ENCODE results near the gene BANF2.
"Not testable (repeated sequence)": the region's sequence is repeated elsewhere in the genome, so short reads cannot be mapped to it uniquely, and the experiment has no call there.

The BANF2 gene

GRCh38 chr20:17699931-17700351 lies at the start of gene BANF2:
Gene BANF2, plus strand, starts transcription at chr20:17699966. Its CDS starts 25,060 bp downstream, at chr20:17725026.
- DNase-seq: no peak

- no peak for DNase-seq
Observed at GRCh38 chr20:17650301-17651128, 49.3 kb upstream of the BANF2 start.

GRCh38 chr20:17651129-17651759 lies 48.5 kb upstream of the BANF2 start:
- DNase-seq: no peak

- DNase-seq: no peak
Observed at GRCh38 chr20:17651760-17652388, 47.9 kb upstream of the BANF2 start.

GRCh38 chr20:17652411-17652810 lies 47.4 kb upstream of the BANF2 start:
- no peak for DNase-seq

- DNase-seq: no peak
Observed at GRCh38 chr20:17653835-17654648, 45.7 kb upstream of the BANF2 start.

- no peak for DNase-seq
Observed at GRCh38 chr20:17654649-17655285, 45.0 kb upstream of the BANF2 start.

GRCh38 chr20:17655286-17655651 lies 44.5 kb upstream of the BANF2 start:
- no peak for DNase-seq

GRCh38 chr20:17655865-17656479 lies 43.8 kb upstream of the BANF2 start:
- DNase-seq: no peak

GRCh38 chr20:17657079-17657825 lies 42.5 kb upstream of the BANF2 start:
- DNase-seq: no peak

- no peak for DNase-seq
Observed at GRCh38 chr20:17657898-17658647, 41.7 kb upstream of the BANF2 start.

- DNase-seq: no peak
Observed at GRCh38 chr20:17658648-17658993, 41.1 kb upstream of the BANF2 start.

- DNase-seq: not testable (repeated sequence)
Observed at GRCh38 chr20:17659344-17659743, 40.4 kb upstream of the BANF2 start.

- no peak for DNase-seq
Observed at GRCh38 chr20:17659801-17660200, 40.0 kb upstream of the BANF2 start.

- DNase-seq: no peak
Observed at GRCh38 chr20:17660667-17661066, 39.1 kb upstream of the BANF2 start.

- DNase-seq: no peak
Observed at GRCh38 chr20:17661121-17661744, 38.5 kb upstream of the BANF2 start.

- no peak for DNase-seq
Observed at GRCh38 chr20:17662333-17663039, 37.3 kb upstream of the BANF2 start.

GRCh38 chr20:17663040-17663399 lies 36.7 kb upstream of the BANF2 start:
- no peak for DNase-seq

- no peak for DNase-seq
Observed at GRCh38 chr20:17663486-17663885, 36.3 kb upstream of the BANF2 start.
